GM12878 (cell line): ENCODE data around the gene TJP1. TPM values are rescaled to one million over a fixed set of nuclear protein-coding genes. Genes with fewer than 3 reads are reported as not detected.

Experiments used
- ATAC-seq: fragments of 200-7000 bp; cut with Tn5 transposase; 3 replicates; pipeline ENCODE4 v1.9.1; 2020; ENCODE audit warnings: mild to moderate bottlenecking, moderate library complexity
- BruUV-seq: library from RNA; stranded (reverse); fragments of 400-500 nt; replicated peaks from 2 replicates; lab custom pipeline; 2021; lab: Mats Ljungman, UMichigan
- CTCF ChIA-PET: fragments of 300-600 bp; sonication (Branson Sonifier 250); formaldehyde crosslinking; extraction: SDS; loops from one replicate; lab custom pipeline; 2021; ENCODE audit warnings: inconsistent platforms; lab: Yijun Ruan, JAX
- POLR2A ChIA-PET: fragments of 350-600 bp; formaldehyde crosslinking; extraction: SDS; loops from one replicate; lab custom pipeline; 2021; ENCODE audit warnings: inconsistent platforms; lab: Charles Lee
- RAD21 ChIA-PET: fragments of 300-600 bp; sonication (Branson Sonifier 250); formaldehyde crosslinking; loops from one replicate; lab custom pipeline; 2023; ENCODE audit warnings: antibody characterized with exemption; ENCODE audit not compliant: unreplicated experiment; lab: Charles Lee
- SMC1A ChIA-PET: fragments of 300-600 bp; sonication (Branson Sonifier 250); formaldehyde crosslinking; loops from one replicate; lab custom pipeline; 2023; ENCODE audit not compliant: unreplicated experiment, uncharacterized antibody; lab: Charles Lee
- DNase-seq: peaks from one replicate; pipeline ENCODE4 v3.0.0-alpha.2; 2011; ENCODE audit warnings: low read depth, low spot score
- FAIRE-seq: peaks from 3 replicates; lab custom pipeline; 2011; peaks lifted over from hg19 to GRCh38; lab: Jason Lieb, UNC
- H2AFZ ChIP-seq: 2 replicates; pipeline ENCODE4 v1.6.0; 2011; ENCODE audit warnings: low read depth, low read length, control low read depth; ENCODE audit not compliant: control insufficient read depth
- H3K27ac ChIP-seq: 2 replicates; pipeline ENCODE4 v1.5.1; 2011; ENCODE audit warnings: control low read depth; ENCODE audit not compliant: control insufficient read depth, insufficient read depth
- H3K27me3 ChIP-seq, 2 experiments: replicated peaks in 1 of 2; 2 replicates each; pipeline versions ENCODE4 v1.6.0 to v1.6.1; 2011; ENCODE audit warnings: low read length in 1 of 2; ENCODE audit not compliant: control insufficient read depth in 2 of 2, insufficient read depth in 2 of 2
- H3K36me3 ChIP-seq, 2 experiments: 2 replicates each; pipeline ENCODE4 v1.5.1; 2011; ENCODE audit warnings: low read length in 1 of 2; ENCODE audit not compliant: control insufficient read depth in 2 of 2, insufficient read depth in 2 of 2
- H3K4me1 ChIP-seq: 2 replicates; pipeline ENCODE4 v1.6.1; 2011; ENCODE audit warnings: mild to moderate bottlenecking, low read length, moderate library complexity, mixed read lengths; ENCODE audit not compliant: control insufficient read depth, insufficient read depth
- H3K4me2 ChIP-seq: 2 replicates; pipeline ENCODE4 v1.6.0; 2011; ENCODE audit warnings: control low read depth; ENCODE audit not compliant: control insufficient read depth, insufficient read depth
- H3K4me3 ChIP-seq: fragments of 200-600 bp; sonication (generic); 2 replicates; pipeline ENCODE4 v1.5.1; 2016
- H3K79me2 ChIP-seq: 2 replicates; pipeline ENCODE4 v1.6.0; 2011; ENCODE audit warnings: low read length; ENCODE audit not compliant: control insufficient read depth, insufficient read depth
- H3K9ac ChIP-seq: 2 replicates; pipeline ENCODE4 v1.8.0; 2011; ENCODE audit warnings: low read length, control low read depth, mixed read lengths; ENCODE audit not compliant: control insufficient read depth, insufficient read depth
- H3K9me3 ChIP-seq: replicated peaks from 3 replicates; pipeline ENCODE4 v1.5.1; 2011; ENCODE audit warnings: mild to moderate bottlenecking, low read length; ENCODE audit not compliant: control insufficient read depth, insufficient read depth
- H4K20me1 ChIP-seq: 2 replicates; pipeline ENCODE4 v1.6.0; 2011; ENCODE audit not compliant: control insufficient read depth, insufficient read depth
- ASH2L ChIP-seq: fragments of 300-600, 200-600 bp; sonication (generic); IDR thresholded peaks from 2 replicates; pipeline ENCODE4 v1.6.1; 2017; ENCODE audit warnings: low read depth, mild to moderate bottlenecking, borderline replicate concordance
- BRCA1 ChIP-seq: IDR thresholded peaks from 2 replicates; pipeline ENCODE4 v1.6.1; 2011; ENCODE audit warnings: low read depth, low read length, improper control_type of control experiment
- CBFB ChIP-seq: IDR thresholded peaks from 2 replicates; pipeline ENCODE4 v1.6.1; 2016; ENCODE audit warnings: antibody characterized with exemption, low read depth
- EGR1 ChIP-seq, 2 experiments: IDR thresholded peaks; 1 replicate in 1 of 2; 2 replicates in 1 of 2; pipeline ENCODE4 v1.6.1; 2011 to 2012; ENCODE audit warnings: low read depth in 2 of 2, low read length in 2 of 2, borderline replicate concordance in 1 of 2, mild to moderate bottlenecking in 1 of 2, moderate library complexity in 1 of 2
- KDM1A ChIP-seq: fragments of 200-600 bp; sonication (generic); IDR thresholded peaks from 2 replicates; pipeline ENCODE4 v1.6.1; 2016; ENCODE audit warnings: borderline replicate concordance
- MAX ChIP-seq: IDR thresholded peaks from 2 replicates; pipeline ENCODE4 v1.6.1; 2012; ENCODE audit warnings: low read depth, low read length, improper control_type of control experiment
- MEF2B ChIP-seq: fragments of 450-650 bp; IDR thresholded peaks from 2 replicates; pipeline ENCODE4 v1.6.1; 2018; ENCODE audit warnings: mild to moderate bottlenecking, moderate library complexity; ENCODE audit not compliant: partially characterized antibody, poor library complexity, severe bottlenecking
- NFIC ChIP-seq: IDR thresholded peaks from 2 replicates; pipeline ENCODE4 v1.6.1; 2012; ENCODE audit warnings: low read depth, mild to moderate bottlenecking, inconsistent platforms, low read length, moderate library complexity
- NFXL1 ChIP-seq: fragments of 450-650 bp; IDR thresholded peaks from 2 replicates; pipeline ENCODE4 v1.6.1; 2017; ENCODE audit warnings: antibody characterized with exemption, mild to moderate bottlenecking, borderline replicate concordance
- NKRF ChIP-seq: fragments of 450-650 bp; conservative IDR thresholded peaks from 2 replicates; pipeline ENCODE4 v1.6.1; 2017; ENCODE audit warnings: mild to moderate bottlenecking, moderate library complexity
- NR2C1 ChIP-seq: fragments of 450-650 bp; IDR thresholded peaks from 2 replicates; pipeline ENCODE4 v1.6.1; 2017; ENCODE audit warnings: antibody characterized with exemption, mild to moderate bottlenecking, moderate library complexity
- PBX3 ChIP-seq: IDR thresholded peaks from 2 replicates; pipeline ENCODE4 v1.6.1; 2011; ENCODE audit warnings: mild to moderate bottlenecking, low read depth, low read length, moderate library complexity; ENCODE audit not compliant: insufficient replicate concordance
- RELA ChIP-seq: fragments of 450-650 bp; IDR thresholded peaks from 2 replicates; pipeline ENCODE4 v1.8.0; 2014; ENCODE audit warnings: borderline replicate concordance; ENCODE audit not compliant: partially characterized antibody
- SRF ChIP-seq, 2 experiments: IDR thresholded peaks; 2 replicates each; pipeline ENCODE4 v1.6.1; 2011; ENCODE audit warnings: low read depth in 2 of 2, low read length in 2 of 2, mild to moderate bottlenecking in 1 of 2, moderate library complexity in 1 of 2
- USF1 ChIP-seq: IDR thresholded peaks from 2 replicates; pipeline ENCODE4 v1.6.1; 2011; ENCODE audit warnings: borderline replicate concordance, low read depth, mild to moderate bottlenecking, moderate library complexity, mixed read lengths, low read length; ENCODE audit not compliant: insufficient read depth; ENCODE audit errors: extremely low read length
- ZBED1 ChIP-seq: IDR thresholded peaks from 2 replicates; pipeline ENCODE4 v1.6.1; 2016; ENCODE audit warnings: borderline replicate concordance
- ZBTB11 ChIP-seq: fragments of 450-650 bp; formaldehyde crosslinking; IDR thresholded peaks from 2 replicates; pipeline ENCODE4 v1.5.0; 2022; ENCODE audit warnings: mild to moderate bottlenecking, missing genetic modification characterization
- WGBS: methylation state at CpG from one replicate; pipeline ENCODE4 v1.1.6; 2016; ENCODE audit warnings: low lambda C conversion rate; ENCODE audit not compliant: insufficient replicate concordance, insufficient coverage; ENCODE audit errors: missing lambda C conversion rate; 5-methylcytosine and 5-hydroxymethylcytosine counted together
- in situ Hi-C: fragments of 300-500 bp; cut with MboI; formaldehyde crosslinking; loops from 9 replicates; pipeline ENCODE4 v1.14.3; 2018; ENCODE audit warnings: mixed read lengths
- intact Hi-C: fragments of 100-400 bp; cut with micrococcal nuclease; formaldehyde crosslinking; loops from one replicate; pipeline ENCODE4 v1.14.2; 2022; ENCODE audit not compliant: unreplicated experiment
- polyA plus RNA-seq, 11 experiments: library from polyadenylated mRNA; depleted of rRNA in 4 of 11; unstranded in 6 of 11; stranded (reverse) in 5 of 11; fragments of >200 nt; fragmentation: Nextera tagmentation in 4 of 11; fragmentation: Illumina TruSeq in 1 of 11; extraction: Ambion mirVana in 4 of 11; extraction: Trizol in 1 of 11; gene quantifications; 1 replicate in 1 of 11; 2 replicates in 10 of 11; pipeline versions ENCODE4 v1.2.1 to v1.2.3, GENCODE V29; 2011 to 2016; ENCODE audit warnings: inconsistent platforms in 2 of 11, missing spikeins in 2 of 11, low read depth in 1 of 11
- total RNA-seq, 4 experiments: library from RNA; depleted of rRNA in 3 of 4; stranded (reverse); fragments of >200 nt in 3 of 4; fragmentation: Illumina TruSeq in 1 of 4; extraction: Trizol in 1 of 4; gene quantifications; 2 replicates each; pipeline versions ENCODE4 v1.2.1 to v1.2.3, GENCODE V29; 2013 to 2021

TJP1 gene
- total and polyA plus RNA-seq, 10 of the 15 experiments (the other 5 are each of a cell fraction or from before 2014, with no cell fraction given): 0.01 to 0.49 (median 0.08) TPM; not detected in 7

- H3K4me1 ChIP-seq: no peaks in the 10 kb centered on the region
- no peaks in the 10 kb centered on the region for H3K79me2 ChIP-seq
- DNase-seq: no peak
- no peaks in the 10 kb centered on the region for H4K20me1 ChIP-seq
- no peaks in the 10 kb centered on the region for H3K27me3 ChIP-seq
- FAIRE-seq: no peak
- no peaks in the 10 kb centered on the region for H3K9me3 ChIP-seq
- no peak overlapping the region for H2AFZ ChIP-seq
- no peak overlapping the region for H3K4me2 ChIP-seq
- ChIA-PET SMC1A (no interaction called here), CTCF (no interaction called here), POLR2A (no interaction called here), RAD21 (no interaction called here)
- in situ Hi-C loops (no loop called here), intact Hi-C loops (no loop called here)
- TF ChIP-seq MEF2B: no peak
- TF ChIP-seq NR2C1: no peak
- TF ChIP-seq NKRF: no peak
- no peak for TF ChIP-seq ZBED1
- no peak for TF ChIP-seq MAX
- TF ChIP-seq NFIC: no peak
- no peak for TF ChIP-seq CBFB
- no peak for TF ChIP-seq ZBTB11 (CRISPR knock-in tag)
- no peak for TF ChIP-seq KDM1A
- TF ChIP-seq EGR1 (IDR thresholded peaks at IDR 0.05; ENCODE audit: borderline replicate concordance in 1 of 2, low read depth in 2 of 2, low read length in 2 of 2): no peak
- TF ChIP-seq BRCA1: no peak
- no peak for TF ChIP-seq SRF (IDR thresholded peaks at IDR 0.05; ENCODE audit: low read depth in 2 of 2, low read length in 2 of 2)
- TF ChIP-seq USF1: no peak
- no peak for TF ChIP-seq NFXL1
- no peak for TF ChIP-seq RELA
- no peak for TF ChIP-seq PBX3
- no peak for TF ChIP-seq ASH2L
- ATAC-seq: no peak
- no peak overlapping the region for H3K27ac ChIP-seq
- H3K36me3 ChIP-seq: no peaks in the 10 kb centered on the region
- WGBS: 47% methylated on average over 8 of the region's 8 CpGs
- H3K9ac ChIP-seq: no peak overlapping the region
- no peak overlapping the region for H3K4me3 ChIP-seq
- BruUV-seq: no TSS peak
These were observed 122.5 kb downstream of the TJP1 start for GRCh38 chr15:29699791-29700190.
